GM19438 (cell line): ENCODE data around the gene VPS8.

Source experiments
- ATAC-seq: cut with Tn5 transposase; IDR thresholded peaks from one replicate; pipeline ENCODE4 v1.9.1; 2021; ENCODE audit warnings: low read depth; ENCODE audit not compliant: unreplicated experiment

VPS8 gene, protein sequence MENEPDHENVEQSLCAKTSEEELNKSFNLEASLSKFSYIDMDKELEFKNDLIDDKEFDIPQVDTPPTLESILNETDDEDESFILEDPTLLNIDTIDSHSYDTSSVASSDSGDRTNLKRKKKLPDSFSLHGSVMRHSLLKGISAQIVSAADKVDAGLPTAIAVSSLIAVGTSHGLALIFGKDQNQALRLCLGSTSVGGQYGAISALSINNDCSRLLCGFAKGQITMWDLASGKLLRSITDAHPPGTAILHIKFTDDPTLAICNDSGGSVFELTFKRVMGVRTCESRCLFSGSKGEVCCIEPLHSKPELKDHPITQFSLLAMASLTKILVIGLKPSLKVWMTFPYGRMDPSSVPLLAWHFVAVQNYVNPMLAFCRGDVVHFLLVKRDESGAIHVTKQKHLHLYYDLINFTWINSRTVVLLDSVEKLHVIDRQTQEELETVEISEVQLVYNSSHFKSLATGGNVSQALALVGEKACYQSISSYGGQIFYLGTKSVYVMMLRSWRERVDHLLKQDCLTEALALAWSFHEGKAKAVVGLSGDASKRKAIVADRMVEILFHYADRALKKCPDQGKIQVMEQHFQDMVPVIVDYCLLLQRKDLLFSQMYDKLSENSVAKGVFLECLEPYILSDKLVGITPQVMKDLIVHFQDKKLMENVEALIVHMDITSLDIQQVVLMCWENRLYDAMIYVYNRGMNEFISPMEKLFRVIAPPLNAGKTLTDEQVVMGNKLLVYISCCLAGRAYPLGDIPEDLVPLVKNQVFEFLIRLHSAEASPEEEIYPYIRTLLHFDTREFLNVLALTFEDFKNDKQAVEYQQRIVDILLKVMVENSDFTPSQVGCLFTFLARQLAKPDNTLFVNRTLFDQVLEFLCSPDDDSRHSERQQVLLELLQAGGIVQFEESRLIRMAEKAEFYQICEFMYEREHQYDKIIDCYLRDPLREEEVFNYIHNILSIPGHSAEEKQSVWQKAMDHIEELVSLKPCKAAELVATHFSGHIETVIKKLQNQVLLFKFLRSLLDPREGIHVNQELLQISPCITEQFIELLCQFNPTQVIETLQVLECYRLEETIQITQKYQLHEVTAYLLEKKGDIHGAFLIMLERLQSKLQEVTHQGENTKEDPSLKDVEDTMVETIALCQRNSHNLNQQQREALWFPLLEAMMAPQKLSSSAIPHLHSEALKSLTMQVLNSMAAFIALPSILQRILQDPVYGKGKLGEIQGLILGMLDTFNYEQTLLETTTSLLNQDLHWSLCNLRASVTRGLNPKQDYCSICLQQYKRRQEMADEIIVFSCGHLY (N-terminal part only)

DNA sequence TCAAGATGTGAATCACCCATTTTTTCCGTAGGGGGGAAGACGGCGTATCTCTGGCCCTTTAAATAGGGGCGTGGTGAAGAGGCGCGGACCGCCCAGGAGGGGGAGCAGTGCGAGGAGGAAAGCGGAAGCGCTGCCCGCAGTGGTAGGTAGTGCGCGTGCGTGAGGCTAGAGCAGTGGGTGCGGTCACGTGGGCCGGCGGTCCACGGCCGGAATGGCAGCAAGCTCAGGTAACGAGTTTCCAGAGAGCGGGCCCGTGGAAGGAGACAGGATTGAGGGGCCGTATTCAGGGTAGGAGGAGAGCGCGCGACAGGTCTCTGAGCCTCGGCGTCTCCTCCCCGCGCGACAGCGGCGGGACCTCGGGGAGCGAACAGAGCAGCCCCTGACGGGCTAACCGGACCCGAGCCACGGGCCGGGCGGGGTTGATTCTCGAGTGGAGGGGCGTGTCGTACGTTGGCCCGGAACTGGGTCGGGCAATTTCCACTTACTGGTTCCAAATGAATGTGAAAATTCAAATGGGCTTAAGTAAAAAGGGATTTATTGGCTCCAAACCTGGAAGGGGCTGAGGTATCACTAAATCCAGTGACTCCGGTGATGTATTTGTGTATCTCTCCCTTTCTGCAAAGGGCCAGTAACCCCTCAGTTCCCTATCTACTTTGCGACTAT, at the start of gene VPS8:
Gene VPS8 (plus strand): TSS at position 168 of the 663 bp plus-strand sequence. CDS start 12,467 bp downstream, outside the sequence.
- peak; percentile 86 for ATAC-seq

DNA sequence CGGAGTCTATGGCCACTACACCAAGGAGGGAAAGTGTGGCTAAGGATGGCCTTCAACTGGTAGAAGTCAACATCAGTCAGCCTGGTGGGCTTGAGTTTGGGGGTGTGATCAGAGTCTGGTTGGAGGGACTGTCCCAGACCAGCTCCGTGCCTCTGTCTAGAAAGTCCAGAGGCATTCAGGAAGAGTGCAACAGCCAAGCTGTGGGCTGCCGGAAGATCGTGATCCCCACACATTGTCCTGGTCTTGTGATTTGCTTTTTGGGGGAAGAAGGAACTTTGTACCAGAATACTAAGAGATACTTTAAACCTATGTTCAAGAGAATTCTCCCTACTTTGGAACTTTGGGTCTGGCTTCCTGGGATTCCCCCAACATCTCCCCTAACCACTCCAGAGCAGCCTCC, 47.8 kb upstream of the VPS8 start:
- ATAC-seq = no peak

DNA sequence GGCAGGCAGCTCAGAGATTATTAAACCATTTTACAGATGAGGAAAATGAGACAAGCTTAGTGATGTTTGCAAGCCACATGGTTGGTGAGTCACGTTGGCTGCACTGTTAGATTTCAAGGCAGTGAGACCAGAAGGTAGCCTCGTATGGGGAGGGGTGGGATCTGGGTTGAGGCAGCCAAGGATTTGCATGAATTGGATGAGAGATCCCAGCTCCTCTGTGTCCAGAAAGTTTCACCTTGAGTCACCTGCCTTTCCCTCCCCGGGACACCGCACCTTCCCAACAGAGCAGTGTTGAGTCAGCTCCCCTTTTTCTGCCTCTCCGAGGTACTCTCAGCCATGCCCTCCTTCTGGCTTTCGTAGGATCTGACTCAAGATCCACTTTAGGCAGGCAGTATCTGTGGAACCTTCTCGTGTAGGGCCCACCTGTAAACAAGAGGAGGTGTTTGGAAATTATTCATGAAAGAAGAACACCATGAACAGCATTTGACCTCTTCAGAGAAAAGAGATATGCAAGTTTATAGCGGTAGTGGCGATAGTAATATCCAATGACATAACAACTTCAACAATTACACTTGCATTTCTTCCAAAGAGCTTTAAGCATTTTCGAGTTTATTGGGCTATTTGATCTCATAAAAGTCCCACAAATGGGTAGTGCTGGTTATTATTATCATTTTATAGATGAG, 46.8 kb upstream of the VPS8 start:
- no peak for ATAC-seq

DNA sequence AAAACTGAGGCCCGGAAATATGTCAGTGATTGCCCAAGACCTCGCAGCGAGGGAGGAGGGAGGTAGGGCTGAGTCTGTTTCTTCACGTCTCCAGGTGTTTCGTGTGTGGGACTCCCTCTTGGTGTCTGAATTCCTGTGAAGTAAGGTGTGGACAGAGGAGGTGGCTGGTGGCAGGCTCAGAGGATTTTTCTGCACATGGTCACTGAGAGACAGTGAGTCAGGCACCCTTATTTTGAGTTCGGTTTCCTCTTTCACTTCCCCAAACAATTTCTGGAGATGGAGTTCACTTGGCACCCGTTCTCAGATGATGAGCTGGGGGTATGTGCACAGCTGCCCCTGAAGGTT, 46.3 kb upstream of the VPS8 start:
- ATAC-seq = peak; percentile 69

DNA sequence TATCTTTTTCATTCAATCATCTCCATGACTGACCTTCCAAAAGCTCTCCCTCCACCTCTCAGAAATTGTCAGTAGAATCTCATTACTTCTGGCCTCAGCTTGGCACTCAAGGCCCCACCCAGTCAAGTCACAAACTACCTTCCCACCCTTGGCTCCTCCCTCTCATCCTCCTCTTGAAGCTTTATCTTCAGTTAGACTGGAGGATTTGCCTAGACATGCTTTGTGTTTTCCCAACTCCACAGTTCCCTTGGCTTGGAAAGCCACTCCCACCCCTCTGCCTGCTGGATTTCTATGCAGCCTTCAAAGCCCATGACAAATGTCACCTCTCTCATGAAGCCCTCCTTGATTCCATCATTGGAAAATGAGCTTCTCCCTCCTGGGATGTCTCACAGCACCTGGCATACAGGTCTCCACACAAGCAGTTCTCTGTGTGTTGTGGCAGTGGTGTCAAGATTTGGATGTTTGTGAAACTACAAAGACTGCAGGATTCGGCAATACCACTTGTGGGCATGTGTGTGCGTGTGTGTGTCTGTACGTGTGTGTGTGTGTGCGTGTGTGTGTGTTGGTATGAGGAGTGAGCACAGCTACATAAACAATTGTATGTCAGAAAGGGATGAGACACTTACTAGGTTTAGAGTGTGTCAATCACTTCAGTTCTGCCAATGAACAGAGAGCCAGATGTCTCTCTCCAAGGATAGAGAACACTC, 45.3 kb upstream of the VPS8 start:
- ATAC-seq = no peak

DNA sequence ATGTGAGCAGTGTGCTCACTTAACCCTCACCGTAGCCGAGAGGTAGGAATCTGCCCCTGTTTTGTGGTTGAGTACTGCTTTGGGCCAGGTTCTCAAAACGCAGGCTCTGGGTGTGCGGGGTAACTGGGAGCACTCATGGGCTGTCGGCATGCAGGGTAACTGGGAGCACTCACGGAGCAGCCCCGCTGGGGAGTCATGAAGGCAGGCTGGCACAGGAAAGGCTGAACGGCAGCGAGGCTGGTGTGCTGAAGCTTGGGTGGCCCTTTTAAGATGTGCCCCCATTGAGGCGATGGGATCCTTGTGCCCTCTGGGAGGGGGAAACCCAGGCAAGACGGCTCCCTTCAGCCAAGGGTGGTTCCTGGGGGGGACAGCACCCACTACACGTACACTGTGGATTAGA, 44.6 kb upstream of the VPS8 start:
- ATAC-seq = no peak

DNA sequence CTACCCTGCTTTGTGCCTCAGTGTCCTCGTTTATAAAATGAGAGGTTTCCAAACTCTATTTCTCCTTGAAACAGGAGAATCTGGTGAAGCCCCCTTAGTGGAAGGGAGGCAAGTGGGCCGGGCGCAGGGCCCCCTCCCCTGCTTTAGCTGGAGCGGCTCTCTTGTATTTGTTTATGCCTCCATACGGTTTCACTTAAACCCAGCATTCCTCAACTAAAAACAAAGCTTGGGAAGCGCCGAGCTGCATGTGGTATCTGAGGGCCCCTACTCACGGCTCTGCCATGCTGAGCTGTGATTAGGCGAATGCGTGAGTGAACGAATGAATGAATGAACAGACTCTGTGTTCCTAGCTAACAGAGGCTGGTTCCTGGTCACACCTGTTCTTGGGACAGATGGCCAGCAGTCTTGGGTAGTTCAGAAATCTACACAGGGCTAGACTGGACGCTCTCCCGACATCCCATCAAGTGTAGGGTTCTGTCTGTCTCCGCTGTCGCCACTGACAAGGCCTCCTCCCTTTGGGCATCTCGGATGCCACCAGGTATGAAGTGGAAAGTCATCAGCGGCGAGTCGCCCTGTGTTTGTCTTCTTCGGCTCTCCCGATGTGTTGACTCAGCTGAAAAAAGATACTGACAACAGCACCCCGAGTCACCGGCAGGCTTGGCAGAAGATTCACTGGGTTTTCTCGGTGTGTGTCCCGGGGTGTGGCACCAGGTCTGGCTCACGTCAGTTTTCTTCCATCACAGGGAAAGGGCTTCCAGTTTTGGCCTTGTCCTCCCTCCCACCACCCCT, 42.4 kb upstream of the VPS8 start:
- no peak for ATAC-seq

DNA sequence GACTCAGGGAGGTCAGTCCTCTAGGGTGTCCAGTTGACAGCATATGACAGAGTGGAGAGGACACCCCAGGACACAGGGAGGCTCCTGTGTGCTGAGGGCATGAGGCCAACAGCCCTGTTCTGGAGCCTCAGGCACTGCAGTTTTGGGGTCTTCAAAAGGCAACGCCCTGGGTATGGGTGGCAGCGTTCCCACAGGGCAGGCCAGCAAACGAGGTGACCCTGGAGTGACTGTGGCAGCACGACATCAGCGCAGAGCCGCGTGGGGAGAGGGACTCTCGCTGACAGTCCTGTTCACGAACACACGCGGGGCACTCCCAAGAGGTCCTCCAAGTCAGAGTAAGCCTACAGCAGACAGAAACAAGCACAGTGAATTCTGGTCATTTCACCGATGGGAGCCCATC, 41.4 kb upstream of the VPS8 start:
- ATAC-seq = no peak

DNA sequence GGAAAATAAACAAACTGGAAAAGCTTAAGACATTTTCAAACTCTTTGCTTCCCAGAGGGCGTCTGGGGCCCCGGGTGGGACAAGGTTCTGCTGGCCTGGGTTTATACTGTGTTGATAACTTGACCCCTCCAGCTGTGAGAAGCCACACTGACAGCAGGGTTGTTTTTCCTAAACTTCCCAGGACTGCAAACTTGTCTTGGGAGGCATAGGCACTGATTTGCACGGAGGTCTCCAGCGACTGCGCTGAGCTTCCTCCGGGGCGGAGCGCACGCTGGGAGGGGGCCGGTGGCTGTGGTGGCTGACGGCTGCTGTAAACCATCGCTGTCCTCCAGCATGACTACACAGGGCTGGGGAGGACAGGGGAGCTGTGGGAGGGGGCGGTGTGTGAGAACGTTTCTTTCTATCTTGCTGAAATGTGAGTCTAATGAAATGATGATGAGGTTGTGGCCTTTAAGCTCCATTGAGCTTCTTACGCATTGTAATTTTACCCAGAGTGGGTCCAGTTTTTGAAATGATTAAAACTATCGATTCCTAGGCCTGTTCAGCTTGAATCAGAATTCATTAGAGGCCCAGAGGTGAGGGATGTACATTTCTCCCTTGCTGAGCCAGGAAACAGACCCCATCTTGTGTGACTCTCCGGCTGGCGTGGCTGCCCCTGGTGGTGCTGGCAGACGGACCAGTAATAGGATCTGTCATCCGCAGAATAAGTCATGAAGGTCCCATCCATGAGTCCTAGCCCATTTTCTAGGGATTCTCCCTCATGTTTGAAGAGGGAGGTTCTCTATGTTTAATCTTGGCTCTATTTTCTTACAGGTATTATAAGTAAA, 40.5 kb upstream of the VPS8 start:
- no peak for ATAC-seq

DNA sequence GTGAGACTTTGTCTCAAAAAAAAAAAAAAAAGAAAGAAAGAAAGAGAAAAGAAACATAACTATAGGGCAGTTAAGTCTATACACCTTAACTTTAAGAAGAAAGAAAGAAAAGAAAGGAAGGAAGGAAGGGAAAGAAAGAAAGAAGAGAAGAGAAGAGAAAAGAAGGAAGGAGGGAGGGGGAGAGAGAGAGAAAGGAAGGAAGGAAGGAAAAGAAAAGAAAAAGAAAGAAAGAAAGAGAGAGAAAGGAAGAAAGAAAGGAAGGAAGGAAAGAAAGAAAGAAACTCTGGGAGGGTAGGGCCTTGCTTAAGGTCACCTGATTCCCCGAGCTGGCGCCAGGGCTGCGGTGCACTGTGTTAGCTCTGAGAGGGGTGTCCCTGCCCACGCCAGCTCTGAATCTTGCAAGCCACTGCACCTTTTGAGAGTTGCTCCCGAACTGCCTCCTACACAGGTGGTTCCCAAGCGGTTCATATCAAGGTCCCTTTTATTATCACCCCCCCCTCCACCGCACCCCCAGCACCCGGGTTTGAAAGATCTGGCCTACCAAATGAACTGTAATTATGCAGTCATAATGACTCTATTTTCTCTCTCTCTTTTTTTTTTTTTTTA, 39.2 kb upstream of the VPS8 start:
- ATAC-seq = no peak

DNA sequence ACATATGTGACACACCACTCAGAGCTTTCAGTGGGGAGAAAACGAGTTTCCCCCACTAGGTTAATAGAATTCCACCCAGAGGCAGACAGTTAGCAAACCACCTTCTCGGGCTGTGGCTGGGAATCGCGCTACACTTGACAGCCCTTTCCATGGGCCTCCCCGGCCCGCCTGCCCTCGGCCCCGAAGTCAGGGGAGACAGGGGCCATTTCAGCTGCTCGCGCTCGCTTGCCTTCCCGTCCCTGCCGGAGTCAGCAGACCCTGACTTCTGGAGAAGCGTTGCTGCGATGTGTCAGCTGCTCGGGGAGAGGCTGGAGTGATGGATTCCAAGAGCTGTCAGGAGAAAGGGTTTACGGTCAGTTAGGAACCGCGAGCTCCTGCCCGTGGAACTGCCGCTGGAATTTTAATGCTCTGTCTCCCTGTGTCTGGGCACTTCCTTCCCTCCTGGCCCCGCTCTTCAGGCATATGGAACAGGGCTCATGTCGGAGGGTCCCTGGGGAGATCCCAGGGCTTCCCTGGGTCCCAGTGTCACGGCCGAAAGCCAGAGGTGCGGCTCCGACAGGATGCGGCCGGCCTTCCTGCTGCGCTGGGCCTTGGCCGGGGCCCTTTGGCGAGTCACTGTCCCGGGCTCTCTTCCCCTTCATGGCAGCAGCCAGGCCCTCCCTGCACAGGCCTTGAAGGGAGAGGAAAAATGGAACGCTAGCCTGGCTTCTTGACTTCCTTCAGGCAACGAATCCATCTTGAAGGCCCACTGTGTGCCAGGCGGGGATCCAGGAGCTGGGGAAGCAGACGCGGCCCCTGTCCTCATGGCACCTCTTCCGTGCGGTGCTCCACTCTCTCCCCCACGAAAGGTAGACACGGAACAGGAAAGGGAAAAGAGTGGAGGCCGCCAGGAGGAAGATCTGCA, 38.4 kb upstream of the VPS8 start:
- ATAC-seq = no peak

DNA sequence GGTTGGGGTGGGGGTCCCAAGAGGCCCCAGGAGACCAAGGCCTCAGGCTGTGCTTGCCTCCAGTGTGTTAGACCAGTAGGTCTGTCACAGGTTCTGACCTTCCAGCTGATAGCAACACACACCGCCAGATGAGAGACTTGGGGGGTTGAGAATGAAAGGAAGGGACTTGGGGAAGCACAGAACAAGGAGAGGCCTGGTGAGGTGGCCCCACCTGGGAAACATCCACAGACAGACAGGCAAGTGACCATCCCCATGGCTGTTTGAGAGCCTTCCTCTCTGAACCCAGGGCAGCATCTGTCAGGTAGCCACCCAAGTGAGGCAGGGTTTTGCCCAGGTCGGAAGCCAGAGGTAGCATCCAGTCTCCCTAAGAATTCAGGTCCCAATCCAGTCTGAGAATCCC, 35.0 kb upstream of the VPS8 start:
- no peak for ATAC-seq

DNA sequence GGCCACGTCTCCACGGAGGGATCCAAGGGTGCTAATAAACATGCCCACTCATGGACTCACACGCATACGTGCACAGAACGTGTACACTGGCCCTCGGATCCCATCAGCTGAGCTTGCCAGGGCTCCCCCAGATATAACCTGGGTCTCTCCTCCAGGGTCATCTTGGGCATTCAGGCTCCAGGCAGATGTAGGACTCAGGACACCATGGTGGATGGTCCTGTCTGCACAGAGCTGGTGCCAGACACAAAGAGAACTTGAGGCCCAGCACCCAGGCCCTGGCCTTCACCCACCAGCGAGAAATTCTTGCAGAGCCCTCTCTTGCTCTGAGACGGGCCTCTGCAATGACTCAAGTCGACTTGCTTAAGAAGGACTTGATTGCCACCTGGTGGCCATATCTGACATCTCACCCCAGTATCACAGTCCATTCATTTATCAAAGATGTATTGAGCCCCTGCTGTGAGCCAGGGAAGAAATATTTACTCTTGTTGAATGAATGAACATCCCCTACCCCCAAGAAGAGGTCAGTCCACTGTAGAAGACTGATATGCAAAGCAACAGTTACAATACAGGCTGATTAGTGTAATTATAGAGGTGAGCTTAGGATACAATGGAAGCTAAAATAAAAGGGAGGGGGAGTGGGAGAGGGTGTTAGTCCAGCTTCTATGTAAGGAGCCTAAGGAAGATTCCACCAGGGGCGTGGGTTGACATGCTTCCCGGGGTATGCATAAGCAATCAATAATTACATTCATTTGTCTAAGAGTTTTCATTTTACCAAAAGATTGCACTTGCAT, 34.2 kb upstream of the VPS8 start:
- ATAC-seq = no peak

DNA sequence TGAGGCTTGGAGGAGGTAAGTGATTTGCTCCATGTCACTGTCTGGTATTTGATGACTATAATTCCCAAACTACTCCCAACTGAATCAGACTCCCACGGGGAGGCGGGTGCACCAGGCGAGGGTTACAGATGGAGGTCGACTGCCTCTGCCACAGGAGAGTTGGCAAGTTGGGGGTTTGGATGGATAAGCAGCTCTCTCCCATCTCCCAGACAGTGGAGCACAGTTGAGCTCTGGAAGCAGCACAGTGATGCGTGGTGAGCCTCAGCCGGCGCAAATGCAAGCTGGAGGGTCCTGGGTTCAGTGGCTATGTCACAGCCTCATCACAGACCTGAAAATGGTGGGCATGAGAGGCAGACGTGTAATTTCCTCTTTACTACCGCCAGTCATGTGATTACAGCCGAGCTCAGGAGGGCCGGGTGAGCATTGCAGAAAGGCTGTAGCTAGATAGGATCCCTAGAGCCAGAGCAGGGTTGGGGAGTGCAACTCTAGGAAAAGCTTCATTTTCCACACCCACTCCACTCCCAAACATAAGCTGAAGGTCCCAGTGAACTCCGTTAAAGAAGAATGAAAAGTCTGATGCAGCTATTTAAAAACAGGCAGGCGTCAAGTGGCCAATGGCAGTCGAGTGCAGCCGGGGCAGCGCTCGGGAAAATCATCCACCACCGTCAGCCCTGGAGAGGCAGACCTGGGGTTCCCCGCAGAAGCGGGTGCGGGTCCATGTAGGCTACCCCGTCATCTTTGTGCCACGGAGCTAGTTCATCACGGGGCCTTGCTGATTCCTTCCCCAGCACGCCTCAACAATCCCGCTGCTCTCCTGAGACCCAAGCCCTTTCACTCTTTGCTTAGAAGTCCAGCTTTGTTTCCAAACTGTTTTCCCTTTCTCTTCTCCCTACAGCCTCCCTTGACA, 33.3 kb upstream of the VPS8 start:
- no peak for ATAC-seq
